HEK293T (cell line): ENCODE results near the gene NFATC2IP.

Experiments used
- CTCF ChIA-PET: fragments of 350-600 bp; formaldehyde crosslinking; extraction: SDS; loops from one replicate; lab custom pipeline; 2021; ENCODE audit warnings: antibody characterized with exemption, inconsistent platforms; lab: Yijun Ruan, JAX
- POLR2A ChIA-PET: fragments of 350-600 bp; formaldehyde crosslinking; extraction: SDS; loops from one replicate; lab custom pipeline; 2020; ENCODE audit warnings: antibody characterized with exemption, inconsistent platforms; lab: Yijun Ruan, JAX
- DNase-seq: peaks from one replicate; pipeline ENCODE4 v3.0.0; 2012; ENCODE audit warnings: mixed read lengths; ENCODE audit errors: extremely low spot score
- ARNT ChIP-seq: fragments of 450-650 bp; IDR thresholded peaks from 2 replicates; pipeline ENCODE4 v1.6.1; 2017; ENCODE audit warnings: mild to moderate bottlenecking
- BHLHE40 ChIP-seq: fragments of 450-650 bp; IDR thresholded peaks from 2 replicates; pipeline ENCODE4 v1.6.1; 2016; ENCODE audit warnings: mild to moderate bottlenecking, moderate library complexity, borderline replicate concordance
- CTBP1 ChIP-seq: fragments of 450-650 bp; IDR thresholded peaks from 2 replicates; pipeline ENCODE4 v1.6.1; 2016; ENCODE audit warnings: borderline replicate concordance
- ELF4 ChIP-seq: fragments of 450-650 bp; IDR thresholded peaks from 2 replicates; pipeline ENCODE4 v1.6.1; 2017; ENCODE audit warnings: antibody characterized with exemption
- FOXA1 ChIP-seq: fragments of 450-650 bp; IDR thresholded peaks from 2 replicates; pipeline ENCODE4 v1.6.1; 2016; ENCODE audit warnings: mild to moderate bottlenecking
- FOXK2 ChIP-seq: fragments of 450-650 bp; IDR thresholded peaks from 2 replicates; pipeline ENCODE4 v1.6.1; 2016; ENCODE audit warnings: mild to moderate bottlenecking
- FOXM1 ChIP-seq: fragments of 450-650 bp; IDR thresholded peaks from 2 replicates; pipeline ENCODE4 v1.6.1; 2017; ENCODE audit warnings: mild to moderate bottlenecking, borderline replicate concordance
- HDGF ChIP-seq: fragments of 450-650 bp; IDR thresholded peaks from 2 replicates; pipeline ENCODE4 v1.6.1; 2017; ENCODE audit warnings: antibody characterized with exemption, borderline replicate concordance
- L3MBTL2 ChIP-seq: fragments of 450-650 bp; conservative IDR thresholded peaks from 2 replicates; pipeline ENCODE4 v1.6.1; 2016; ENCODE audit warnings: mild to moderate bottlenecking
- LEF1 ChIP-seq: fragments of 450-650 bp; IDR thresholded peaks from 2 replicates; pipeline ENCODE4 v1.6.1; 2017; ENCODE audit warnings: mild to moderate bottlenecking, borderline replicate concordance
- NFRKB ChIP-seq: fragments of 450-650 bp; IDR thresholded peaks from 2 replicates; pipeline ENCODE4 v1.6.1; 2016; ENCODE audit warnings: mild to moderate bottlenecking, moderate library complexity
- PKNOX1 ChIP-seq: fragments of 450-650 bp; IDR thresholded peaks from 2 replicates; pipeline ENCODE4 v1.6.1; 2016
- SP1 ChIP-seq: fragments of 450-650 bp; IDR thresholded peaks from 2 replicates; pipeline ENCODE4 v1.6.1; 2017
- SUZ12 ChIP-seq: fragments of 450-650 bp; IDR thresholded peaks from 2 replicates; pipeline ENCODE4 v1.6.1; 2016; ENCODE audit warnings: mild to moderate bottlenecking
- TARDBP ChIP-seq: fragments of 450-650 bp; IDR thresholded peaks from 2 replicates; pipeline ENCODE4 v1.6.1; 2016
- ZNF384 ChIP-seq: fragments of 450-650 bp; IDR thresholded peaks from 2 replicates; pipeline ENCODE4 v1.6.1; 2016

Gene NFATC2IP

GRCh38 chr16:28984619-28985135 lies 33.9 kb downstream of the NFATC2IP start, which contains the start of gene LAT:
TSS of gene LAT (plus strand) at chr16:28985052. CDS start at chr16:28985418, 366 bp downstream.
- TF ChIP-seq LEF1: no peak
- no peak for TF ChIP-seq FOXK2
- TF ChIP-seq BHLHE40: no peak
- TF ChIP-seq PKNOX1: no peak
- TF ChIP-seq NFRKB: no peak
- TF ChIP-seq CTBP1: no peak
- TF ChIP-seq SUZ12: no peak
- TF ChIP-seq ARNT: no peak
- CTCF ChIA-PET: no interaction called here
- POLR2A ChIA-PET: no interaction called here
- DNase-seq: no peak

DNA sequence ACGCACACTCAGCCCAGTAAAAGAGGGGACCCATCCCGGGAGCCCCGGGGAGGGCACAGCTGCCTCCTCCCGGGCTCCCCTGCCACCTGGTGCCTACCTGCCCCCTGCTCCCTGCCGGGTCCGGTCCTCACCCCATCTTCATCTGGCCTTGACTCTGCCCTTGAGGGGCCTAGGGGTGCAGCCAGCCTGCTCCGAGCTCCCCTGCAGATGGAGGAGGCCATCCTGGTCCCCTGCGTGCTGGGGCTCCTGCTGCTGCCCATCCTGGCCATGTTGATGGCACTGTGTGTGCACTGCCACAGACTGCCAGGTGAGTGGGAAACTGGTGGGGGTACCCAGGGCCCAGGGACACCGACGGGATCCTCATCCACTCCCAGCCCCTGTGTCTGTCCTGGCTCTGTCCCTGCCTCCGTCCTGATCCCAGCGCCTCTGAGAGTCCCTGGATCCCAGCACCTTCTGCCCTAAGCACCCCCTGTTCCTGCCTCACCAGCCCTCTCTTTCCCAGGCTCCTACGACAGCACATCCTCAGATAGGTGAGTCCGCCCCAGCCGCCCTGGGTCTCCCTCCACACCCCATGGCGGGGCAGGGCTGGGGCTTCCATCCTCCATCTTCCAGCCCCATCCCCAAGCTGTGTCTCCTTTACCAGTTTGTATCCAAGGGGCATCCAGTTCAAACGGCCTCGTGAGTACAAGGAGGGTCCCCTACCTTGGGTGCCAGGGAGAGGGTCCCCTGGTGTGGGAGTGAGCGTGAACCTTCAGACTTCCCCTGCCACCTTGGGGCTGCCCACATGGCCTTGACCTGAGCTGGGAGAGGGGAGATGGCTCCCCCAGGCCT lies 34.7 kb downstream of the NFATC2IP start:
- TF ChIP-seq TARDBP: no peak
- TF ChIP-seq PKNOX1: no peak
- TF ChIP-seq FOXK2: no peak
- TF ChIP-seq FOXM1: no peak
- no peak for TF ChIP-seq SUZ12
- TF ChIP-seq HDGF: no peak
- no peak for TF ChIP-seq LEF1
- TF ChIP-seq ELF4: no peak
- TF ChIP-seq FOXA1: no peak
- no peak for TF ChIP-seq NFRKB
- TF ChIP-seq ARNT: no peak
- TF ChIP-seq BHLHE40: no peak
- no peak for TF ChIP-seq L3MBTL2
- TF ChIP-seq CTBP1: no peak
- TF ChIP-seq SP1: no peak
- POLR2A ChIA-PET: no interaction called here
- CTCF ChIA-PET: no interaction called here
- DNase-seq: no peak

DNA sequence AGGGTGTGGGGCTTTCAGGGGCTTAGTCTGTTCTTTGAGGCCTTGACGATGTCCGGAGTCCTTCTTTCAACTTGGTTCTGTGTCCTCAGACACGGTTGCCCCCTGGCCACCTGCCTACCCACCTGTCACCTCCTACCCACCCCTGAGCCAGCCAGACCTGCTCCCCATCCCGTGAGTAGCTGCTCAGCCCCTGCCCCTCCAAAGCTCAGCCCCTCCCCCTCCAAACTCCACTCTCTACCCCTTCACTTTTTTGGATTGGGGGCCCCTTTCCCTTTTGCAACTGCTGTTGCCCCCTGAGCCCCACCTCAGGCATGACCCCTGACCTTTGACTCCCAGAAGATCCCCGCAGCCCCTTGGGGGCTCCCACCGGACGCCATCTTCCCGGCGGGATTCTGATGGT lies 35.3 kb downstream of the NFATC2IP start:
- ChIA-PET POLR2A (no interaction called here), CTCF (no interaction called here)
- no peak for TF ChIP-seq PKNOX1
- no peak for TF ChIP-seq SUZ12
- no peak for TF ChIP-seq TARDBP
- TF ChIP-seq FOXA1: no peak
- no peak for TF ChIP-seq SP1
- no peak for TF ChIP-seq ZNF384
- no peak for TF ChIP-seq FOXK2
- TF ChIP-seq NFRKB: no peak
- no peak for TF ChIP-seq CTBP1
- DNase-seq: no peak

DNA sequence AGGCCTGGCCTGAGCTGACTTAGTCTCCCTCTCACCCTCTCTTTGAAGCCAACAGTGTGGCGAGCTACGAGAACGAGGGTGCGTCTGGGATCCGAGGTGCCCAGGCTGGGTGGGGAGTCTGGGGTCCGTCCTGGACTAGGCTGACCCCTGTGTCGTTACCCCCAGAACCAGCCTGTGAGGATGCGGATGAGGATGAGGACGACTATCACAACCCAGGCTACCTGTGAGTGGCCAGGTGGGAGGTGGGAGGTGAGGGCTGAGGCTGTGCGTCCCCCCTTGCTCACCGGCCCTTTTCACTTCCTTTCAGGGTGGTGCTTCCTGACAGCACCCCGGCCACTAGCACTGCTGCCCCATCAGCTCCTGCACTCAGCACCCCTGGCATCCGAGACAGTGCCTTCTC lies 35.8 kb downstream of the NFATC2IP start:
- POLR2A ChIA-PET: no interaction called here
- DNase-seq: no peak
- TF ChIP-seq TARDBP: no peak
- no peak for TF ChIP-seq SP1
- no peak for TF ChIP-seq BHLHE40
- TF ChIP-seq FOXA1: no peak
- TF ChIP-seq NFRKB: no peak
- no peak for TF ChIP-seq FOXM1
- no peak for TF ChIP-seq SUZ12
- TF ChIP-seq LEF1: no peak
- no peak for TF ChIP-seq ELF4
- TF ChIP-seq ZNF384: no peak
- TF ChIP-seq PKNOX1: no peak
- no peak for TF ChIP-seq ARNT
- TF ChIP-seq HDGF: no peak
- no peak for TF ChIP-seq FOXK2
- TF ChIP-seq L3MBTL2: no peak
- no peak for TF ChIP-seq CTBP1
- CTCF ChIA-PET: no interaction called here

- CTCF ChIA-PET: no interaction called here
- POLR2A ChIA-PET: no interaction called here
- TF ChIP-seq FOXM1: no peak
- TF ChIP-seq BHLHE40: no peak
- no peak for TF ChIP-seq HDGF
- TF ChIP-seq FOXA1: no peak
- DNase-seq: no peak
Measured at GRCh38 chr16:28987170-28987853, 36.6 kb downstream of the NFATC2IP start.

- ChIA-PET CTCF (no interaction called here), POLR2A (no interaction called here)
- DNase-seq: no peak
- no peak for TF ChIP-seq HDGF
- TF ChIP-seq FOXA1: no peak
- no peak for TF ChIP-seq ARNT
- no peak for TF ChIP-seq SUZ12
- TF ChIP-seq FOXM1: no peak
- TF ChIP-seq BHLHE40: no peak
- TF ChIP-seq L3MBTL2: no peak
- no peak for TF ChIP-seq ELF4
- TF ChIP-seq ZNF384: no peak
- no peak for TF ChIP-seq LEF1
- TF ChIP-seq SP1: no peak
- no peak for TF ChIP-seq NFRKB
Measured at GRCh38 chr16:28989363-28989762, 38.6 kb downstream of the NFATC2IP start.
